AG04449 (cell line): ENCODE data around the gene MED29.

ENCODE experiments used
- CTCF ChIA-PET: fragments of 350-600 bp; formaldehyde crosslinking; extraction: SDS; loops from one replicate; lab custom pipeline; 2021; ENCODE audit warnings: antibody characterized with exemption; lab: Yijun Ruan, JAX
- POLR2A ChIA-PET: fragments of 400-600, 350-600 bp; formaldehyde crosslinking; extraction: SDS; loops from one replicate; lab custom pipeline; 2020; ENCODE audit warnings: antibody characterized with exemption, inconsistent platforms; lab: Yijun Ruan, JAX
- DNase-seq: peaks from one replicate; pipeline ENCODE4 v3.0.0-alpha.2; 2010; ENCODE audit warnings: low read depth, low spot score
- H3K4me3 ChIP-seq: 2 replicates; pipeline ENCODE4 v1.5.1; 2011; ENCODE audit warnings: low read depth, mild to moderate bottlenecking, control low read depth, low read length
- CTCF ChIP-seq: IDR thresholded peaks from one replicate; pipeline ENCODE4 v1.5.1; 2011; ENCODE audit warnings: mild to moderate bottlenecking, moderate library complexity, low read length, control low read depth, inconsistent platforms; ENCODE audit not compliant: insufficient read depth; ENCODE audit errors: missing control alignments

The MED29 gene

GRCh38 chr19:39347332-39348164 lies 43.6 kb upstream of the MED29 start:
- TF ChIP-seq CTCF: no peak
- ChIA-PET CTCF (interaction anchor here (0.9 to 2.5 kb wide), 4 partner anchors 9 to 225 kb away, joined by 3 to 9 read pairs (median 3); no protein-coding TSS in a partner anchor), POLR2A (interaction anchor here (1.2 kb wide), 1 partner anchor 8 kb away, joined by 3 read pairs; no protein-coding TSS in a partner anchor)
- no peak for DNase-seq
- H3K4me3 ChIP-seq: no peak overlapping the region

GRCh38 chr19:39349326-39349725 lies 41.9 kb upstream of the MED29 start:
- TF ChIP-seq CTCF: no peak
- ChIA-PET POLR2A (no interaction called here), CTCF (interaction anchor here (0.9 to 1.1 kb wide), 2 partner anchors 49 to 226 kb away, joined by 3 read pairs; no protein-coding TSS in a partner anchor)
- no peak for DNase-seq
- no peak overlapping the region for H3K4me3 ChIP-seq

GRCh38 chr19:39350156-39350555 lies 41.0 kb upstream of the MED29 start:
- TF ChIP-seq CTCF: no peak
- POLR2A ChIA-PET: no interaction called here
- DNase-seq: no peak
- CTCF ChIA-PET: interaction anchor here (0.8 to 1.1 kb wide), 4 partner anchors 8 to 227 kb away, joined by 3 to 4 read pairs (median 3); partner anchors contain the start of gene SAMD4B
- no peak overlapping the region for H3K4me3 ChIP-seq

GRCh38 chr19:39351537-39352064 lies 39.6 kb upstream of the MED29 start:
- POLR2A ChIA-PET: interaction anchor here (0.6 kb wide), 1 partner anchor 53 kb away, joined by 3 read pairs; no protein-coding TSS in a partner anchor
- no peak for DNase-seq

GRCh38 chr19:39352381-39353255 lies 38.6 kb upstream of the MED29 start:
- CTCF ChIA-PET: interaction anchor here (0.9 to 1.6 kb wide), 4 partner anchors 10 to 230 kb away, joined by 3 to 7 read pairs (median 4); partner anchors contain the start of gene SAMD4B
- POLR2A ChIA-PET: no interaction called here
- no peak overlapping the region for H3K4me3 ChIP-seq
- TF ChIP-seq CTCF: no peak
- no peak for DNase-seq

More at GRCh38 chr19:39351537-39352064, 39.6 kb upstream of the MED29 start:
- TF ChIP-seq CTCF: no peak
- CTCF ChIA-PET: no interaction called here
- H3K4me3 ChIP-seq: no peak overlapping the region
